Esophagus muscularis mucosa (tissue), 3 donors: Measurements from ENCODE around the gene IVL.

ENCODE experiments used
- CTCF ChIP-seq, 3 experiments: fragments of 200-600 bp in 2 of 3; fragments of 450-650 bp in 1 of 3; sonication (generic) in 2 of 3; IDR thresholded peaks; one replicate each; pipeline ENCODE4 v1.5.1; 2017 to 2019; ENCODE audit warnings: antibody characterized with exemption in 3 of 3, mild to moderate bottlenecking in 2 of 3, moderate library complexity in 1 of 3
- POLR2A ChIP-seq: fragments of 450-650 bp; IDR thresholded peaks from one replicate; pipeline ENCODE4 v1.6.1; 2017; ENCODE audit warnings: antibody characterized with exemption, moderate library complexity, mild to moderate bottlenecking, low read depth

- no peak for TF ChIP-seq CTCF (IDR thresholded peaks at IDR 0.05)
- no peak for TF ChIP-seq POLR2A
These were observed 48.6 kb upstream of the IVL start, which contains the start of gene LCE7A for GRCh38 chr1:152859696-152860095.
